AG04450 (cell line): ENCODE results near the gene DLEU7. TPM values are rescaled to one million over a fixed set of nuclear protein-coding genes. Genes with fewer than 3 reads are reported as not detected.

Experiments
- CTCF ChIA-PET: fragments of 300-600, 350-600 bp; formaldehyde crosslinking; extraction: SDS; loops from one replicate; lab custom pipeline; 2022; ENCODE audit warnings: antibody characterized with exemption, inconsistent platforms; lab: Charles Lee
- POLR2A ChIA-PET: fragments of 350-600 bp; formaldehyde crosslinking; extraction: SDS; loops from one replicate; lab custom pipeline; 2021; ENCODE audit warnings: antibody characterized with exemption, inconsistent platforms; lab: Yijun Ruan, JAX
- DNase-seq: peaks from one replicate; pipeline ENCODE4 v3.0.0-alpha.2; 2011; ENCODE audit warnings: low read depth, low spot score
- H3K27ac ChIP-seq: one replicate; pipeline ENCODE4 v1.5.1; 2012; ENCODE audit warnings: low read depth, low read length, control low read depth
- H3K27me3 ChIP-seq: one replicate; pipeline ENCODE4 v1.6.0; 2012; ENCODE audit warnings: low read length; ENCODE audit not compliant: control insufficient read depth, insufficient read depth
- H3K4me3 ChIP-seq: 2 replicates; pipeline ENCODE4 v1.5.1; 2011; ENCODE audit warnings: mild to moderate bottlenecking, low read depth, low read length, control low read depth
- H3K9me3 ChIP-seq: 2 replicates; pipeline ENCODE4 v1.5.1; 2012; ENCODE audit warnings: low read length; ENCODE audit not compliant: control insufficient read depth, insufficient read depth
- polyA plus RNA-seq: library from polyadenylated mRNA; depleted of rRNA; stranded (reverse); fragments of >200 nt; gene quantifications from 2 replicates; pipeline ENCODE4 v1.2.3, GENCODE V29; 2011
- TF ChIP-seq, protein P1 (sequence below): IDR thresholded peaks from 2 replicates; pipeline ENCODE4 v1.5.1; 2011; ENCODE audit warnings: low read depth, low read length, control low read depth, inconsistent platforms

DLEU7 gene
- polyA plus RNA-seq, 1 experiment: not detected

DNA sequence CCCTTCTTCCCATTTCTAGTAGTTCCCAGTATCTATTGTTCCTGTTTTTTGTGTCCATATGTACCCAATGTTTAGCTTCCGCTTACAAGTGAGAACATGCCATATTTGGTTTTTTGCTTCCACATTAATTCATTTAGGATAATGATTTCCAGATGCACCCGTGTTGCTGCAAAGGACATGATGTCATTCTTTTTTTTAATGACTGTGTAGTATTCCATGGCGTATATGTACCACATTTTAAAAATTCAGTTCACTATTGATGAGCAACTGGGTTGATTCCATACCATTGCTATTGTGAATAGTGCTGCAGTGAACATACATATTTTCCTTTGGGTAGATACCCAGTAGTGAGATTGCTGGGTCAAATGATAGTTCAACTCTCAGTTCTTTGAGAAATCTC is 50.5 kb downstream of the DLEU7 start:
- CTCF ChIA-PET: no interaction called here
- no peaks in the 10 kb centered on the region for H3K27me3 ChIP-seq
- no peak for DNase-seq
- no peak overlapping the region for H3K27ac ChIP-seq
- no peaks in the 10 kb centered on the region for H3K9me3 ChIP-seq
- TF ChIP-seq, protein P1, sequence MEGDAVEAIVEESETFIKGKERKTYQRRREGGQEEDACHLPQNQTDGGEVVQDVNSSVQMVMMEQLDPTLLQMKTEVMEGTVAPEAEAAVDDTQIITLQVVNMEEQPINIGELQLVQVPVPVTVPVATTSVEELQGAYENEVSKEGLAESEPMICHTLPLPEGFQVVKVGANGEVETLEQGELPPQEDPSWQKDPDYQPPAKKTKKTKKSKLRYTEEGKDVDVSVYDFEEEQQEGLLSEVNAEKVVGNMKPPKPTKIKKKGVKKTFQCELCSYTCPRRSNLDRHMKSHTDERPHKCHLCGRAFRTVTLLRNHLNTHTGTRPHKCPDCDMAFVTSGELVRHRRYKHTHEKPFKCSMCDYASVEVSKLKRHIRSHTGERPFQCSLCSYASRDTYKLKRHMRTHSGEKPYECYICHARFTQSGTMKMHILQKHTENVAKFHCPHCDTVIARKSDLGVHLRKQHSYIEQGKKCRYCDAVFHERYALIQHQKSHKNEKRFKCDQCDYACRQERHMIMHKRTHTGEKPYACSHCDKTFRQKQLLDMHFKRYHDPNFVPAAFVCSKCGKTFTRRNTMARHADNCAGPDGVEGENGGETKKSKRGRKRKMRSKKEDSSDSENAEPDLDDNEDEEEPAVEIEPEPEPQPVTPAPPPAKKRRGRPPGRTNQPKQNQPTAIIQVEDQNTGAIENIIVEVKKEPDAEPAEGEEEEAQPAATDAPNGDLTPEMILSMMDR: no peak
- H3K4me3 ChIP-seq: no peak overlapping the region
- POLR2A ChIA-PET: no interaction called here

DNA sequence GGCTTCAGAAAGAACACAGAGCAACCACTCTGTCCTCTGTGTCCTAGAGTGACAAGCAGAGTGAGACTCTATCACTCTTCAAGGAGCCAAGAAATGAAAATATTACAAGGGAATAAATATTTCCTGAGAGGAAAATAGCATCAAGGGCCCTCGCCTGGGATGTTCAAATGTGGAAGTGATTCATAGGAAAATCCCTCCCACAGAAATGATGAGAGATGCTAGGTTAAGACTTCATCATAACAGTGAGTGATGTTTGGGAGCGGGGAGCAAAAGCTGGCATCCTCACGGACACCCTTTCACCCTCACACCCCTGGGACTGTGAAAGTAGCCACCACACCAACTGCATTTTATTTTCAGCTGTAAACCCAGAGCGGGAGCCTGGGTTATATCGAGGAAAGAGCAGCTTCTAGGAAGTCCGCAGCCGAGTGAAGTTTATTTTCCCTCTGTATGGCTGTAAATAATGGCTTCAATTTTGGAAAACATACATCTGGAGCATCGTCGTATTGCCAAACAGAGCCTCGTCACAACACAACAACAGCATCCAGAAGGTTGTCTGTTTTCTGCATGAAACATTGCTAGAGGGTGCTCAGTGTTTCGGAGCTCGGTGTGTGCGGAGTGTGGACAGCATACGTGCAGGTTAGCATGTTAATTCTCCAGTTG is 54.8 kb downstream of the DLEU7 start:
- CTCF ChIA-PET: no interaction called here
- Histone ChIP-seq H3K27ac (no peak overlapping the region), H3K27me3 (peaks cover 3% of the 10 kb centered on the region), H3K9me3 (no peaks in the 10 kb centered on the region), H3K4me3 (peak overlapping the region; percentile 20; the same call in 1 of the 2 replicates)
- TF ChIP-seq, protein P1: no peak
- POLR2A ChIA-PET: no interaction called here
- DNase-seq: no peak

DNA sequence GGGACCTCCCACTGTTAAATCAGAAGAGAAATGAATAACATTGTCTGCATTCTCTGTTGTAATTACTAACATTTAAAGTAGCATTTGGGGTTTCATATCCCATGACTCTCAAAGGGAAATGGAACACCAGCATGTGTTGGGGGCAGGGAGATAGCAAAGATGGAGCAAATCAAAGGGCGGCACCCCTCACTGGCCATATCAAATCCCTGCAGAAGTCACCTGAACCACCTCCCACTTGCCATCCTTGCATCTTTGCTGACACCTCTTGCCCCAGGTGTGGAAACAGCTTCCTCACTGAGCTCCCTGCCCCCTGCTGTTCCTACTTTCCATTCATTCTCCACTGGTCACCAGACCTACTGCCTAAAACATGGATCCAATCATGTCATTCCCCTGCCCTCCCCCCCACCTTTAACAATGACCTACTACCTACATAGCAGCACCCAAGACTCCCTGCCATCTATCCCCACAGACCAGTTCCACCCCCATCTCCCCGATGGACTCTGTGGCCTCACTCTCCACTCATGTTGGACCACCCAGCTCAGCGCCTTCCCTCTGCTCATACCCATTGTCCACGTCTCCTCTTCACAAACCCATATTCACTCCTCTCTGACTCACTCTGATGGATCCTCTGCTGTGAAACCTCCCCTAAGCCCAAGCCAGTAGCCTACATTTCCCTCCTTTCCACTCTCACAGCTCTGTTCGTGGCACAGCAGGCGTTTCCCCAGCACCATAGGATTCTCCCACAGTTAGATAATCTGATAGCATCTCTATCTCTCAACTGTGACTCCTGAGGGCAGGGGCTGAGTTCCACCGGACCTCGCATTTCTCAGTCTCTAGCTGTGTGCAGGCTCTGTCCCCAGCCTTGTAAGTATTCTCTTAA is 55.9 kb downstream of the DLEU7 start:
- Histone ChIP-seq H3K9me3 (no peaks in the 10 kb centered on the region), H3K27ac (no peak overlapping the region)

DNA sequence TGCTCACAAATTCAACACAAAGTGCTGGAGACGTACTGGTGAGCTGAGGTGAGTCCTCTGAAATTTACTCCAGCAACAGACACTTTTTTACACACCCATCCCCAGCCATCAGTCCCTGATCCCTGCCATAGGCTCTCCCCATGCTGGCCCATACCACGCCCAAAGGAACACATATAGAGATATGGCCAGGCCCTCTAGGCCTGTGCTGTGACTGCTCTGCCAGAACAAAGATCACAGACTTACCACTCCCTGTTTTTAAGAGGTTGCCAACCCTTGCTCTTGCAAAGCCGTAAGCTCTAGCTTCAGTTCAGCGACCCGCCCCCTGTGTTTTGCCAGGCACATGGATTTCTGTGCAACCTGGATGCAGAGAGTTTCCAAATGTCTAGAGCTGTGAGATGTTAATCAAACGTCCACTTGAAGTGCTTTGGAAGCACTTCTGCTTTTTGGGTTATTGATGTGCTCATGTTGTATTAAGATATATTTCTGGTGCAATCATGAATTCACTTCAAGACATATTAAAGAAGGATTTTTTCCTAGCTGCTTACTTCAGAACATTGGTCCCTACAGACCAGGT is 59.7 kb downstream of the DLEU7 start:
- Histone ChIP-seq H3K4me3 (no peak overlapping the region), H3K27me3 (peaks cover 28% of the 10 kb centered on the region), H3K9me3 (no peaks in the 10 kb centered on the region), H3K27ac (no peak overlapping the region)
- TF ChIP-seq, protein P1: no peak
- ChIA-PET CTCF (no interaction called here), POLR2A (no interaction called here)
- DNase-seq: no peak

More for the DNA sequence above, 55.9 kb downstream of the DLEU7 start:
- DNase-seq: no peak
- ChIA-PET CTCF (interaction anchor here (0.7 kb wide), 1 partner anchor 13 kb away, joined by 4 read pairs; no protein-coding TSS in a partner anchor), POLR2A (no interaction called here)
- H3K4me3 ChIP-seq: no peak overlapping the region
- peaks cover 11% of the 10 kb centered on the region for H3K27me3 ChIP-seq
- TF ChIP-seq, protein P1: no peak

DNA sequence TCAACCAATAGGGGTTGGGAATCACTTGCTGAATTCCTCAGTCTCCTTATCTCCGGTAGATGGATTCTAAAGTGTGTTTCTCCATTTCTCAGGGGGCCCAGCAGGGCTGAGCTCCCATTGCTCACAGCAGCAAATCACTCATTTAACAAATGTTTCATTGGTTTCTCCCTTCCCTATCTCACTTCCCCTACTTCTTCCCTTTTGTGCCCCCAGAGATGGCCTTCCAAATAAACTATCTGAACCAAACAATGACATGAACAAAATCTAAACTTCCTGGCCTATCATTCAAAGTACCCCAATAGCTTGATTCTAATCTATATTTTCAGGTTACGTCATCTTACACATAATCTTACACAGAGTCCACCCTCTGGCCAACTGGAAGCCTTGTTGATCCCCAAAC is 60.4 kb downstream of the DLEU7 start:
- no peak for DNase-seq
- peaks cover 29% of the 10 kb centered on the region for H3K27me3 ChIP-seq
- ChIA-PET POLR2A (no interaction called here), CTCF (interaction anchor here (0.6 kb wide), 1 partner anchor 803 kb away, joined by 8 read pairs; no protein-coding TSS in a partner anchor)
- TF ChIP-seq, protein P1: no peak
- H3K9me3 ChIP-seq: no peaks in the 10 kb centered on the region
- H3K27ac ChIP-seq: no peak overlapping the region
- H3K4me3 ChIP-seq: no peak overlapping the region
